Uterus (tissue), 4 donors: ENCODE results near the gene ATF7. TPM values are rescaled to one million over a fixed set of nuclear protein-coding genes. Genes with fewer than 3 reads are reported as not detected.
"Not testable (repeated sequence)": the region's sequence is repeated elsewhere in the genome, so short reads cannot be mapped to it uniquely, and the experiment has no call there.

Source experiments
- DNase-seq, 2 donors: peaks; one replicate each; pipeline ENCODE4 v3.0.0-alpha.2; 2019 to 2020
- H3K27ac ChIP-seq, 2 donors: fragments of 200-600 bp; sonication (generic); 1 replicate in 1 of 2; 2 replicates in 1 of 2; pipeline ENCODE4 v1.5.1; 2016 to 2018
- H3K27me3 ChIP-seq, 2 donors: fragments of 200-600 bp; sonication (generic); one replicate each; pipeline ENCODE4 v1.5.1; 2018 to 2019; ENCODE audit warnings: control low read depth in 1 of 2
- H3K36me3 ChIP-seq, 2 donors: fragments of 200-600 bp; sonication (generic); one replicate each; pipeline ENCODE4 v1.5.1; 2019; ENCODE audit warnings: control low read depth in 1 of 2
- H3K4me1 ChIP-seq, 2 donors: fragments of 200-600 bp; sonication (generic); one replicate each; pipeline ENCODE4 v1.5.1; 2018 to 2019; ENCODE audit warnings: control low read depth in 1 of 2
- H3K4me3 ChIP-seq, 2 donors: fragments of 200-600 bp; sonication (generic); 1 replicate in 1 of 2; 2 replicates in 1 of 2; pipeline ENCODE4 v1.5.1; 2018 to 2019; ENCODE audit warnings: mild to moderate bottlenecking in 1 of 2
- H3K9me3 ChIP-seq, 2 donors: fragments of 200-600 bp; sonication (generic); one replicate each; pipeline ENCODE4 v1.5.1; 2019; ENCODE audit warnings: control low read depth in 1 of 2
- POLR2A ChIP-seq, 2 donors: fragments of 450-650 bp; IDR thresholded peaks; one replicate each; pipeline ENCODE4 v1.6.1; 2016; ENCODE audit warnings: antibody characterized with exemption in 2 of 2, mild to moderate bottlenecking in 1 of 2, moderate library complexity in 1 of 2
- intact Hi-C: fragments of 100-400 bp; cut with DNase I; formaldehyde crosslinking; loops from one replicate; pipeline ENCODE4 v1.15.1; 2023; ENCODE audit warnings: low total_unique reads
- total RNA-seq, 4 donors: library from RNA; depleted of rRNA in 3 of 4; stranded (reverse); fragments of >200 nt in 3 of 4; gene quantifications; one replicate each; pipeline versions ENCODE4 v1.1.0 to v1.2.4, GENCODE V29; 2014 to 2023
- TF ChIP-seq, protein P1 (sequence below), 4 experiments: fragments of 200-600 bp in 2 of 4; fragments of 450-650 bp in 2 of 4; sonication (generic) in 2 of 4; IDR thresholded peaks; one replicate each; pipeline ENCODE4 v1.5.1; 2016 to 2019; ENCODE audit warnings: antibody characterized with exemption in 4 of 4, mild to moderate bottlenecking in 2 of 4, moderate library complexity in 1 of 4
- donor health status: DM: yes; HTN: yes; CAD: no.

Gene ATF7
- total RNA-seq, 4 donors from 2014 or later = 10.6 to 47.6 (median 21.3) TPM

DNA sequence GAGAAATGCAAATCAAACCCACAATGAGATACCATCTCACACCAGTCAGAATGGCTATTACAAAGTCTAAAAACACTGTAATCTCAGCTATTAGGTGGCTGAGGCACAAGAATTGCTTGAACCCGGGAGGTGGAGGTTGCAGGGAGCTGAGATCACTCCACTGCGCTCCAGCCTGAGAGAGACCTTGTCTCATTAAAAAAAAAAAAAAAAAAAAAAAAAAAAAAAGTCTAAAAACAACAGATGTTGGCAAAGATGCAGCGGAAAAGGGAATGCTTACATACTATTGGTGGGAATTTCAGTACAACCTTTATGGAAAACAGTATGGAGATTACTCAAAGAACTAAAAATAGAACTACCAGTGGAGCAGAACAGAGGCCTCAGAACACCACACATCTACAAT is 19.0 kb upstream of the ATF7 start:
- TF ChIP-seq, protein P1, sequence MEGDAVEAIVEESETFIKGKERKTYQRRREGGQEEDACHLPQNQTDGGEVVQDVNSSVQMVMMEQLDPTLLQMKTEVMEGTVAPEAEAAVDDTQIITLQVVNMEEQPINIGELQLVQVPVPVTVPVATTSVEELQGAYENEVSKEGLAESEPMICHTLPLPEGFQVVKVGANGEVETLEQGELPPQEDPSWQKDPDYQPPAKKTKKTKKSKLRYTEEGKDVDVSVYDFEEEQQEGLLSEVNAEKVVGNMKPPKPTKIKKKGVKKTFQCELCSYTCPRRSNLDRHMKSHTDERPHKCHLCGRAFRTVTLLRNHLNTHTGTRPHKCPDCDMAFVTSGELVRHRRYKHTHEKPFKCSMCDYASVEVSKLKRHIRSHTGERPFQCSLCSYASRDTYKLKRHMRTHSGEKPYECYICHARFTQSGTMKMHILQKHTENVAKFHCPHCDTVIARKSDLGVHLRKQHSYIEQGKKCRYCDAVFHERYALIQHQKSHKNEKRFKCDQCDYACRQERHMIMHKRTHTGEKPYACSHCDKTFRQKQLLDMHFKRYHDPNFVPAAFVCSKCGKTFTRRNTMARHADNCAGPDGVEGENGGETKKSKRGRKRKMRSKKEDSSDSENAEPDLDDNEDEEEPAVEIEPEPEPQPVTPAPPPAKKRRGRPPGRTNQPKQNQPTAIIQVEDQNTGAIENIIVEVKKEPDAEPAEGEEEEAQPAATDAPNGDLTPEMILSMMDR (IDR thresholded peaks at IDR 0.05) = no peak
- no peak for TF ChIP-seq POLR2A (IDR thresholded peaks at IDR 0.05)
- no peaks in the 10 kb centered on the region for H3K27me3 ChIP-seq
- H3K4me1 ChIP-seq = no peaks in the 10 kb centered on the region
- no peak overlapping the region for H3K4me3 ChIP-seq
- no peaks in the 10 kb centered on the region for H3K9me3 ChIP-seq
- H3K36me3 ChIP-seq = no peaks in the 10 kb centered on the region
- no peak overlapping the region for H3K27ac ChIP-seq
- intact Hi-C loops = no loop called here
- DNase-seq = no peak

DNA sequence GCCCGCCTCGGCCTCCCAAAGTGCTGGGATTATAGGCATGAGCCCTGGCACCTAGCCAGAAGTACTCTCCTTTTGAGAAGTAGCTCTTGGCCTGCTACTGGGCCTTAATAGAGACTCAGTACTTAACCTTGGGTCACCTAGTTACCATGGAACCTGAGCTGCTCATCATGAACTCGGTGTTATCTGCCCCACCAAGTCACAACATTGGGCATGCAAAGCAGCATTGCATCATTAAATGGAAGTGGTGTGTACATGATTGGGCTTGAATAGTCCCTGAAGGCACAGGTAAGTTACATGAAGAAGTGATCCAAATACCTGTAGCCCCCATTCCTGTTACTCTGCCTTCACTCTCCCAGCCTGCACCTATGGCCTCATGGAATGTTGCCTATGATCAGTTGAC is 18.0 kb upstream of the ATF7 start:
- intact Hi-C loops = no loop called here

GRCh38 chr12:53643232-53643979 is 17.2 kb upstream of the ATF7 start:
- Histone ChIP-seq H3K27ac (no peak overlapping the region), H3K36me3 (no peaks in the 10 kb centered on the region), H3K4me1 (no peaks in the 10 kb centered on the region), H3K4me3 (no peak overlapping the region), H3K9me3 (no peaks in the 10 kb centered on the region), H3K27me3 (no peaks in the 10 kb centered on the region)
- intact Hi-C loops = no loop called here
- DNase-seq = no peak
- TF ChIP-seq, protein P1 (IDR thresholded peaks at IDR 0.05) = no peak
- TF ChIP-seq POLR2A (IDR thresholded peaks at IDR 0.05) = no peak

More for the DNA sequence above, 18.0 kb upstream of the ATF7 start:
- Histone ChIP-seq H3K27me3 (no peaks in the 10 kb centered on the region), H3K36me3 (no peaks in the 10 kb centered on the region), H3K4me3 (no peak overlapping the region), H3K4me1 (no peaks in the 10 kb centered on the region), H3K27ac (no peak overlapping the region), H3K9me3 (no peaks in the 10 kb centered on the region)
- no peak for TF ChIP-seq POLR2A (IDR thresholded peaks at IDR 0.05)
- TF ChIP-seq, protein P1 (IDR thresholded peaks at IDR 0.05) = no peak
- no peak for DNase-seq

- intact Hi-C loops = no loop called here
- no peaks in the 10 kb centered on the region for H3K27me3 ChIP-seq
- H3K27ac ChIP-seq = no peak overlapping the region
- no peaks in the 10 kb centered on the region for H3K4me1 ChIP-seq
- DNase-seq = no peak
- TF ChIP-seq POLR2A (IDR thresholded peaks at IDR 0.05) = no peak
- TF ChIP-seq, protein P1 (IDR thresholded peaks at IDR 0.05) = no peak
- H3K9me3 ChIP-seq = no peaks in the 10 kb centered on the region
- no peaks in the 10 kb centered on the region for H3K36me3 ChIP-seq
- no peak overlapping the region for H3K4me3 ChIP-seq
Measured at GRCh38 chr12:53638057-53638456, 11.9 kb upstream of the ATF7 start.

- Histone ChIP-seq H3K4me3 (no peak overlapping the region), H3K9me3 (no peaks in the 10 kb centered on the region), H3K27me3 (no peaks in the 10 kb centered on the region), H3K4me1 (no peaks in the 10 kb centered on the region), H3K27ac (no peak overlapping the region), H3K36me3 (no peaks in the 10 kb centered on the region)
- no peak for TF ChIP-seq POLR2A (IDR thresholded peaks at IDR 0.05)
- TF ChIP-seq, protein P1 (IDR thresholded peaks at IDR 0.05) = no peak
- DNase-seq = no peak
- intact Hi-C loops = no loop called here
Measured at GRCh38 chr12:53636641-53637040, 10.5 kb upstream of the ATF7 start.

- H3K27ac ChIP-seq, H3K27me3 ChIP-seq, intact Hi-C loops, H3K36me3 ChIP-seq, DNase-seq, H3K9me3 ChIP-seq, H3K4me3 ChIP-seq, H3K4me1 ChIP-seq: not testable (repeated sequence)
Measured at GRCh38 chr12:53635708-53636107, 9.5 kb upstream of the ATF7 start.
